Mesothelial cell of epicardium (in vitro differentiated cells): ENCODE results near the gene LKAAEAR1. TPM values are rescaled to one million over a fixed set of nuclear protein-coding genes. Genes with fewer than 3 reads are reported as not detected.
"Not testable (repeated sequence)": the region's sequence is repeated elsewhere in the genome, so short reads cannot be mapped to it uniquely, and the experiment has no call there.

Experiments used
- DNase-seq, 2 experiments: peaks; one replicate each; pipeline ENCODE4 v3.0.0; 2021; ENCODE audit warnings: low spot score in 2 of 2; ENCODE audit not compliant: unreplicated experiment in 2 of 2
- H3K27ac Mint-ChIP-seq: 2 replicates; pipeline ENCODE4 v1.8.0; 2021; ENCODE audit warnings: mixed read lengths
- H3K27me3 Mint-ChIP-seq: 2 replicates; pipeline ENCODE4 v1.8.0; 2021; ENCODE audit warnings: low read depth, mixed read lengths
- H3K36me3 Mint-ChIP-seq: 2 replicates; pipeline ENCODE4 v1.8.0; 2021; ENCODE audit warnings: mixed read lengths
- H3K4me1 Mint-ChIP-seq: 2 replicates; pipeline ENCODE4 v1.8.0; 2021; ENCODE audit warnings: mixed read lengths
- H3K4me3 Mint-ChIP-seq: 2 replicates; pipeline ENCODE4 v1.8.0; 2021; ENCODE audit warnings: mild to moderate bottlenecking, moderate library complexity, mixed read lengths
- H3K9me3 Mint-ChIP-seq: 2 replicates; pipeline ENCODE4 v1.8.0; 2021; ENCODE audit warnings: mixed read lengths
- total RNA-seq: library from RNA; stranded (reverse); gene quantifications from 3 replicates; pipeline ENCODE4 v1.2.1, GENCODE V29; 2021
- TF ChIP-seq, protein P1 (sequence below): fragments of 200-600 bp; sonication (generic); IDR thresholded peaks from one replicate; pipeline ENCODE4 v1.5.0; 2021; ENCODE audit warnings: antibody characterized with exemption; ENCODE audit not compliant: unreplicated experiment

LKAAEAR1 gene, protein sequence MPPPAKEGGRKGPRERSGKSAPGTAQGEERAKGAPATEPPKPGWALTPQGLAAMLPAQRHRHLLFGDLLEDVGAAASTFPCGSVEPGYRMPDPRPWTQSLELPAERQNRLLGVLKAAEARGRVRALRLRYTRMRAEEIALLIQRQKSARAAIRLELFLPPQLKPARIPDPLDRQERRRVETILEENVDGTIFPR
- 0.36 TPM in 1 of 3 replicates, not detected in the others for total RNA-seq

DNA sequence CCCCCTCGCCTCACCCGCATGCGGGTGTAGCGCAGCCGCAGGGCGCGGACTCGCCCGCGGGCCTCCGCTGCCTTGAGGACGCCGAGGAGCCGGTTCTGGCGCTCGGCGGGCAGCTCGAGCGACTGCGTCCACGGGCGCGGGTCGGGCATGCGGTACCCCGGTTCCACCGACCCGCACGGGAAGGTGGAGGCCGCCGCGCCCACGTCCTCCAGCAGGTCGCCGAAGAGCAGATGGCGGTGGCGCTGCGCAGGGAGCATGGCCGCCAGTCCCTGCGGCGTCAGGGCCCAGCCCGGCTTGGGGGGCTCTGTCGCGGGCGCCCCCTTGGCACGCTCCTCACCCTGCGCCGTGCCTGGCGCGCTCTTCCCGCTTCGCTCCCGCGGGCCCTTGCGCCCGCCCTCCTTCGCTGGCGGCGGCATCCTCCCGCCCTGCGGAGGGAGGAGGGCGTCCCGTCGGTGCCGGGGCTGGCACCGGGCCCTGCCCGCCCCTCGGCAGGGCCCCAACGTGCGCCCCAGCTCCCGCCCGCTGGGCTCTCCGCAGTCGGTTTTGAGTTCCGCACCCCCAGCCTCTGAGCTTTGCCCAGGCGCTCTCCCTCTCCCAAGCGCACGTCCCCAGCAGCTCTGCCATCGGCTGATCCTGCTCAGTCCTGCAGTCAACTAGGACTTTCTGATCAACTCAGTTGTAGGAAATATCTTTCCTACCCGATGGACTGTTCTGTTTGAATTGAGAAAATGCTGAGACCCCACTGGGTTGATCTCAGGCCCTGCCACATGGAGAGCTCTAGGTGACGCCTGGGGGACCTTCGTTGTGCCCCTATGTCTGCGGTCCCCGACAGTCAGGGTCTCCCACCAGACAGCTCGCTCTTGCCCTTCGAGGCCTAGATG, at the start of gene LKAAEAR1:
LKAAEAR1 (minus strand) TSS at position 595 of the 881 bp plus-strand sequence; CDS start at position 416, 179 bp downstream.
- Mint-ChIP-seq H3K4me1 (peaks cover 13% of the 10 kb centered on the region), H3K36me3 (no peaks in the 10 kb centered on the region), H3K9me3 (no peaks in the 10 kb centered on the region), H3K4me3 (peak within 1 kb of the TSS; percentile 75), H3K27ac (no peak within 1 kb of the TSS), H3K27me3 (peaks cover 77% of the 10 kb centered on the region)
- TF ChIP-seq, protein P1, sequence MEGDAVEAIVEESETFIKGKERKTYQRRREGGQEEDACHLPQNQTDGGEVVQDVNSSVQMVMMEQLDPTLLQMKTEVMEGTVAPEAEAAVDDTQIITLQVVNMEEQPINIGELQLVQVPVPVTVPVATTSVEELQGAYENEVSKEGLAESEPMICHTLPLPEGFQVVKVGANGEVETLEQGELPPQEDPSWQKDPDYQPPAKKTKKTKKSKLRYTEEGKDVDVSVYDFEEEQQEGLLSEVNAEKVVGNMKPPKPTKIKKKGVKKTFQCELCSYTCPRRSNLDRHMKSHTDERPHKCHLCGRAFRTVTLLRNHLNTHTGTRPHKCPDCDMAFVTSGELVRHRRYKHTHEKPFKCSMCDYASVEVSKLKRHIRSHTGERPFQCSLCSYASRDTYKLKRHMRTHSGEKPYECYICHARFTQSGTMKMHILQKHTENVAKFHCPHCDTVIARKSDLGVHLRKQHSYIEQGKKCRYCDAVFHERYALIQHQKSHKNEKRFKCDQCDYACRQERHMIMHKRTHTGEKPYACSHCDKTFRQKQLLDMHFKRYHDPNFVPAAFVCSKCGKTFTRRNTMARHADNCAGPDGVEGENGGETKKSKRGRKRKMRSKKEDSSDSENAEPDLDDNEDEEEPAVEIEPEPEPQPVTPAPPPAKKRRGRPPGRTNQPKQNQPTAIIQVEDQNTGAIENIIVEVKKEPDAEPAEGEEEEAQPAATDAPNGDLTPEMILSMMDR = no peak
- no peak for DNase-seq

DNA sequence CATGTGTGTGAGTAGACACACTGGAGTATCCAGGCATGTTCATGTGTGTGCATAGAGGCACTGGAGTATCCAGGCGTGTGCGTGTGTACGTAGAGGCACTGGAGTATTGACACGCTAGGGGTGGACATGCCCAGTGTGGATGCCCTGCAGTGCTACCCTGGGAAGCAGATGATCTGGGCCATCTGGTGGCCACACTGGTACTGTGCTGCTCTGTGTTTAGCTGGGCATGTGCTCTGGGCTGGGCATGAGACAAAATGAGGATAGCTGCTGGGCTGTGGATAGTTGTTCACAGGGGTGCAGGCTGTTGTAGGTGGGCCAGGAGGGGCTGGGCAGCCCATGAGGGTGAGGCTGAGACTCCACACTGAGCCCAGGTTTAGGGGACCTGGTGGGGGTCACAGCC, 47.2 kb upstream of the LKAAEAR1 start:
- DNase-seq = peak; percentile 1 to 31
- Mint-ChIP-seq H3K4me3 (no peak overlapping the region), H3K27ac (no peak overlapping the region), H3K36me3 (no peaks in the 10 kb centered on the region), H3K9me3 (peaks cover 9% of the 10 kb centered on the region), H3K27me3 (peaks cover 37% of the 10 kb centered on the region), H3K4me1 (no peaks in the 10 kb centered on the region)
- TF ChIP-seq, protein P1 = no peak

DNA sequence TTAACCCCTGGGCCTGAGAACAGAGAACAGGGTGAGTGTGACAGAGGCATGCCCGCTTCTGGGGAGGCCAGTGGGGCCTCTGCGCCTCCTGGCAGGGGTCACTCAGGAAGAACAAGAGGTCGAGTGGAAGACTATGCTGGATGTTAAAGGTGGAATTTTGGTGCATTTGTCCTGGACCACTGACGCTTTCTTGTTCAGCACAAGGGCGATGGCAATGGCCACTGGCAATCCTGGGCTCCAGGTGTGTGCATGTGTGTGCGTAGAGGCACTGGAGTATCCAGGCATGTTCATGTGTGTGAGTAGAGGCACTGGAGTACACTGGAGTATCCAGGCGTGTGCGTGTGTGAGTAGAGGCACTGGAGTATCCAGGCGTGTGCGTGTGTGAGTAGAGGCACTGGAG, 46.7 kb upstream of the LKAAEAR1 start:
- H3K9me3 Mint-ChIP-seq = peaks cover 9% of the 10 kb centered on the region
- H3K36me3 Mint-ChIP-seq = no peaks in the 10 kb centered on the region
- H3K4me1 Mint-ChIP-seq = no peaks in the 10 kb centered on the region
- peak in 1 of 2 experiments; percentile 4 for DNase-seq
- no peak overlapping the region for H3K27ac Mint-ChIP-seq
- peaks cover 32% of the 10 kb centered on the region for H3K27me3 Mint-ChIP-seq
- TF ChIP-seq, protein P1 = no peak
- no peak overlapping the region for H3K4me3 Mint-ChIP-seq

DNA sequence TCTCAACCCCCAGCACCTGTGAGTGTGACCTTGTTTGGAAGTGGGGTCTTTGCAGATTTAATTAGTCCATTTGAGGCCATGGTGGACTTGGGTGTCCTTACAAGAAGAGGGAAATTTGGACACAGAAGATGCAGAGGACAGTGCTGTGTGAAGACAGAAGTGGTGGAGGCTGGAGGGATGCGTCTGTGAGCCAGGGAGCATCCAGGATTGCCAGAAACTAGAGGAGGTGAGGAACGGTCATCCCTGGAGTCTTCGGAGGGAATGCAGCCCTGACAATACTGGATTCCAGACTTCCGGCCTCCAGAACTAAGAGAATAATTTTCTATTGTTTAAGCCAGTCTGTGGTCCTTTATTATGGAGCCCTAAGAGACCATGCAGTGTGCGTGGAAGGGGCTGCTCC, 46.1 kb upstream of the LKAAEAR1 start:
- Mint-ChIP-seq H3K27ac (no peak overlapping the region), H3K4me1 (no peaks in the 10 kb centered on the region), H3K9me3 (peaks cover 9% of the 10 kb centered on the region), H3K4me3 (no peak overlapping the region), H3K36me3 (no peaks in the 10 kb centered on the region), H3K27me3 (peaks cover 26% of the 10 kb centered on the region)
- TF ChIP-seq, protein P1 = no peak
- no peak for DNase-seq

DNA sequence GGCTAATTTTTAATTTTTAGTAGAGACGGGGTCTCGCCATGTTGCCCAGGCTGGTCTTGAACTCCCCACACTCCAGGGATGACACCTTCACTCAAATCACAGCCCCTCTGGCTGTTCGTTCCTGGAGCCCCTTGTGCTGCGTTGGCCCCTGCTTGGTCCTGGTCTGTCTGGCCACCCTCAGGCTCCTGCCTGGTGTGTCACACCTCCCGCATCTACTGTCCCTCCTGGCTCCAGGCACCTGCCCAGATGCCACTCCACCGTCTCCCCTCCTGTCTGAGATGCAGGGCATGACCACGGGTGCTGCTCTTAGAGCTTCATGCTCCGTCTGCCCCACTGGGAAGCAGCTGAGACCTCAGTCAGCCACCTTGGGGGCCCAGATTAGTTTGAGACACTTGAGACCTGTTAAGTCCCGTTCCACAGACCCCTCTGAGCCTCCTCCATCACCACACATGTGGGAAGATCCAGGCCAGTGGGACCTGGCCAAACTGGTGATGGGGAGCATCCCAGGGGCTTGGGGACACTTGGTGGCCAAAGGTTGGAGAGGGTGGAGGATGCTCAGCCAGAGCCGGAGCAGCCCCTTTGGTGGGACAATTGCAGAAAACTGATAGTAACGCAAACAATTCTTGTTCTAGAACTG, 45.1 kb upstream of the LKAAEAR1 start:
- no peaks in the 10 kb centered on the region for H3K4me1 Mint-ChIP-seq
- peak in 1 of 2 experiments; percentile 6 for DNase-seq
- TF ChIP-seq, protein P1 = no peak
- peaks cover 9% of the 10 kb centered on the region for H3K9me3 Mint-ChIP-seq
- H3K27ac Mint-ChIP-seq = no peak overlapping the region
- H3K4me3 Mint-ChIP-seq = no peak overlapping the region
- peaks cover 29% of the 10 kb centered on the region for H3K27me3 Mint-ChIP-seq
- H3K36me3 Mint-ChIP-seq = no peaks in the 10 kb centered on the region

DNA sequence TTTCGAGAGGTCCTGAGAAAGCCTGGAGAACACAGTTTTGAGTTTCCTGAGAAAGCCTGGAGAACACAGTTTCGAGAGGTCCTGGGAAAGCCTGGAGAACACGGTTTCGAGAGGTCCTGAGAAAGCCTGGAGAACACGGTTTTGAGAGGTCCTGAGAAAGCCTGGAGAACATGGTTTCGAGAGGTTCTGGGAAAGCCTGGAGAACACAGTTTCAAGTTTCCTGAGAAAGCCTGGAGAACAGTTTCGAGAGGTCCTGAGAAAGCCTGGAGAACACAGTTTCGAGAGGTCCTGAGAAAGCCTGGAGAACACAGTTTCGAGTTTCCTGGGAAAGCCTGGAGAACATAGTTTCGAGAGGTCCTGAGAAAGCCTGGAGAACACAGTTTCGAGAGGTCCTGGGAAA, 39.3 kb upstream of the LKAAEAR1 start:
- DNase-seq, H3K9me3 Mint-ChIP-seq, H3K4me1 Mint-ChIP-seq, H3K4me3 Mint-ChIP-seq, H3K27ac Mint-ChIP-seq, H3K36me3 Mint-ChIP-seq: not testable (repeated sequence)
- peaks cover 48% of the 10 kb centered on the region for H3K27me3 Mint-ChIP-seq

DNA sequence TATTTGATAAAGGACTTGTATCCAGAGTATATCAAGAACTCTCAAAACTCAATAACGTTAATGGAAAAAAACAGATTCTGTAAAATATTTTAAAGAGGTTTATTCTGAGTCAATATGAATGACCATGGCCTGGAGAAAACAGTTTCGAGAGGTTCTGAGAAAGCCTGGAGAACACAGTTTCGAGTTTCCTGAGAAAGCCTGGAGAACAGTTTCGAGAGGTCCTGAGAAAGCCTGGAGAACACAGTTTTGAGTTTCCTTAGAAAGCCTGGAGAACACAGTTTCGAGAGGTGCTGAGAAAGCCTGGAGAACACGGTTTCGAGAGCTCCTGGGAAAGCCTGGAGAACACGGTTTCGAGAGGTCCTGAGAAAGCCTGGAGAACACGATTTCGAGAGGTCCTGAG, 38.7 kb upstream of the LKAAEAR1 start:
- not testable (repeated sequence) for H3K27ac Mint-ChIP-seq, H3K36me3 Mint-ChIP-seq, H3K4me1 Mint-ChIP-seq, H3K4me3 Mint-ChIP-seq, H3K9me3 Mint-ChIP-seq, DNase-seq
- peaks cover 44% of the 10 kb centered on the region for H3K27me3 Mint-ChIP-seq
